Measurements from ENCODE around the gene CCDC171. TPM values are rescaled to one million over a fixed set of nuclear protein-coding genes. Genes with fewer than 3 reads are reported as not detected.

CCDC171 gene
- polyA plus RNA-seq, 1 donor from 2014 or later = 9.1 TPM

DNA sequence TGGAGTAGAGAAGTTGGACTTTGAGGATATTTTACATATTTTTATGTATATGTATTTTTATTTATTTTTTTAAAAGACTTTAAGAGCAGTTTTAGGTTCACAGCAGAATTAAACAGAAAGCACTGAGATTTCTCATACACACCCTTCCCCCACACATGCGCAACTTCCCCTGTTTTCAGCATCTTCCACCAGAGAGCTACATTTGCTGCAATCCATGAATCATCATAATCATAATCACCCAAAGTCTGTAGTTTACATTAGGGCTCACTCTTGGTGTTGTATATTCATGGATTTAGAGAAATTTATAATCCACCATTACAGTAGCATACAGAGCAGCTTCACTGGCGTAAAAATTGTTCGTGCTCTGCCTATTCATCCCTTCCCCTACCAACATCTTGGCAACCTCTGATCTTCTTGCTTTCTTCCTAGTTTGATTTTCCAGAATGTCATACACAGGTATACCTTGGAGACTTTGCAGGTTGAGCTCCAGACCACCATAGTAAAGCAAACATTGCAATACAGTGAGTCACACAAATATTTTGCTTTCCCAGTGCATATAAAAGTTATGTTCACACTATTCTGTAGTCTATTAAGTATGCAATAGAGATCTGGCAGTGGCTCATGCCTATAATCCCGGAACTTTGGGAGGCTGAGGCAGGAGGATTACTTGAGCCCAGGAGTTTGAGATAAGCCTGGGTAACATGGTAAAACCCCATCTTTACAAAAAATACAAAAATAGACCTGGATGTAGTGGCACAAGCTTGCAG is 9.6 kb upstream of the CCDC171 start:
- Histone ChIP-seq H3K36me3 (ENCODE audit: insufficient read depth, low read length) (no peaks in the 10 kb centered on the region), H3K79me2 (replicated peaks; ENCODE audit: insufficient read depth, low read length) (no peaks in the 10 kb centered on the region), H3K27ac (ENCODE audit: low read length) (no peak overlapping the region), H3K9me2 (ENCODE audit: insufficient read depth, low read length) (no peaks in the 10 kb centered on the region), H3K4me2 (ENCODE audit: low read length) (no peak overlapping the region), H3K9ac (ENCODE audit: low read length) (no peak overlapping the region), H3K27me3 (ENCODE audit: insufficient read depth, low read depth, low read length) (no peaks in the 10 kb centered on the region), H3F3A (ENCODE audit: insufficient read depth, low read length, poor library complexity, severe bottlenecking) (no peaks in the 10 kb centered on the region), H4K20me1 (ENCODE audit: insufficient read depth) (no peaks in the 10 kb centered on the region), H2AFZ (ENCODE audit: low read depth, low read length) (no peak overlapping the region), H3K4me3 (ENCODE audit: low read length) (no peak overlapping the region), H3K9me3 (ENCODE audit: low read length) (no peaks in the 10 kb centered on the region)
- TF ChIP-seq RAD21 (conservative IDR thresholded peaks at IDR 0.05) = no peak
- TF ChIP-seq POLR2AphosphoS5 (IDR thresholded peaks at IDR 0.05) = no peak
- no peak for TF ChIP-seq MXI1 (conservative IDR thresholded peaks at IDR 0.05; ENCODE audit: poor library complexity, severe bottlenecking)
- TF ChIP-seq, protein P1, sequence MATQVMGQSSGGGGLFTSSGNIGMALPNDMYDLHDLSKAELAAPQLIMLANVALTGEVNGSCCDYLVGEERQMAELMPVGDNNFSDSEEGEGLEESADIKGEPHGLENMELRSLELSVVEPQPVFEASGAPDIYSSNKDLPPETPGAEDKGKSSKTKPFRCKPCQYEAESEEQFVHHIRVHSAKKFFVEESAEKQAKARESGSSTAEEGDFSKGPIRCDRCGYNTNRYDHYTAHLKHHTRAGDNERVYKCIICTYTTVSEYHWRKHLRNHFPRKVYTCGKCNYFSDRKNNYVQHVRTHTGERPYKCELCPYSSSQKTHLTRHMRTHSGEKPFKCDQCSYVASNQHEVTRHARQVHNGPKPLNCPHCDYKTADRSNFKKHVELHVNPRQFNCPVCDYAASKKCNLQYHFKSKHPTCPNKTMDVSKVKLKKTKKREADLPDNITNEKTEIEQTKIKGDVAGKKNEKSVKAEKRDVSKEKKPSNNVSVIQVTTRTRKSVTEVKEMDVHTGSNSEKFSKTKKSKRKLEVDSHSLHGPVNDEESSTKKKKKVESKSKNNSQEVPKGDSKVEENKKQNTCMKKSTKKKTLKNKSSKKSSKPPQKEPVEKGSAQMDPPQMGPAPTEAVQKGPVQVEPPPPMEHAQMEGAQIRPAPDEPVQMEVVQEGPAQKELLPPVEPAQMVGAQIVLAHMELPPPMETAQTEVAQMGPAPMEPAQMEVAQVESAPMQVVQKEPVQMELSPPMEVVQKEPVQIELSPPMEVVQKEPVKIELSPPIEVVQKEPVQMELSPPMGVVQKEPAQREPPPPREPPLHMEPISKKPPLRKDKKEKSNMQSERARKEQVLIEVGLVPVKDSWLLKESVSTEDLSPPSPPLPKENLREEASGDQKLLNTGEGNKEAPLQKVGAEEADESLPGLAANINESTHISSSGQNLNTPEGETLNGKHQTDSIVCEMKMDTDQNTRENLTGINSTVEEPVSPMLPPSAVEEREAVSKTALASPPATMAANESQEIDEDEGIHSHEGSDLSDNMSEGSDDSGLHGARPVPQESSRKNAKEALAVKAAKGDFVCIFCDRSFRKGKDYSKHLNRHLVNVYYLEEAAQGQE (IDR thresholded peaks at IDR 0.05; ENCODE audit: borderline replicate concordance) = no peak
- no peak for TF ChIP-seq SMC3 (conservative IDR thresholded peaks at IDR 0.05; ENCODE audit: poor library complexity)
- no peak for TF ChIP-seq TAF1 (IDR thresholded peaks at IDR 0.05; ENCODE audit: low read depth)
- TF ChIP-seq EP300 (conservative IDR thresholded peaks at IDR 0.05; ENCODE audit: poor library complexity, severe bottlenecking) = no peak
- TF ChIP-seq EZH2 (IDR thresholded peaks at IDR 0.05; ENCODE audit: borderline replicate concordance, insufficient read depth, low read length, poor library complexity, severe bottlenecking) = no peak
- no peak for TF ChIP-seq CTCF (IDR thresholded peaks at IDR 0.05; ENCODE audit: poor library complexity, severe bottlenecking)

DNA sequence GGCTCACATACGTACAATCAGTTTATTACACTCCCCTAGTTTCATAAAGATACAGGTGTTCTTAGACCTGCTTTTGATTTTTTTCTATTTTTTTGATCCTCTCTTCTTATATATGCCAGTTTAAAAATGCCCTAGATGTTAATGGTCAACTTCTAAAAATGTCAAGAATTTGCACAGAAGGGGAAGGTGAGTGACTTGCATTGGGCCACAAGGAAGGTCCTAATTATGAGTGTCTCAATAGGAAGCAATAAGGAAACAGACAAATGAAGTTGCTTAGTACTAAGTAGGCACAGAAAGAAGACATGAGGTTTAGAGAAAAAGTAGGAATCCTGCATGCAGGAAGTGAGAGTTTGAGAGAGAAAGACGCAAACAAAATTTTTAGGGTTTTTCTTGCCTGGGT is 3.2 kb upstream of the CCDC171 start:
- no peak overlapping the region for H3K27ac ChIP-seq (ENCODE audit: low read length)
- H3K4me3 ChIP-seq (ENCODE audit: low read length) = no peak overlapping the region
- no peaks in the 10 kb centered on the region for H3K36me3 ChIP-seq (ENCODE audit: insufficient read depth, low read length)
- no peak overlapping the region for H3K4me2 ChIP-seq (ENCODE audit: low read length)
- H3F3A ChIP-seq (ENCODE audit: insufficient read depth, low read length, poor library complexity, severe bottlenecking) = peaks cover 12% of the 10 kb centered on the region
- no peaks in the 10 kb centered on the region for H3K9me3 ChIP-seq (ENCODE audit: low read length)
- no peak overlapping the region for H3K9ac ChIP-seq (ENCODE audit: low read length)
- H3K79me2 ChIP-seq (replicated peaks; ENCODE audit: insufficient read depth, low read length) = no peaks in the 10 kb centered on the region
- H2AFZ ChIP-seq (ENCODE audit: low read depth, low read length) = no peak overlapping the region
- no peaks in the 10 kb centered on the region for H3K27me3 ChIP-seq (ENCODE audit: insufficient read depth, low read depth, low read length)
- H4K20me1 ChIP-seq (ENCODE audit: insufficient read depth) = no peaks in the 10 kb centered on the region
- no peak for TF ChIP-seq TAF1 (IDR thresholded peaks at IDR 0.05; ENCODE audit: low read depth)
- no peak for TF ChIP-seq MXI1 (conservative IDR thresholded peaks at IDR 0.05; ENCODE audit: poor library complexity, severe bottlenecking)
- TF ChIP-seq, protein P1 (IDR thresholded peaks at IDR 0.05; ENCODE audit: borderline replicate concordance) = no peak
- TF ChIP-seq EZH2 (IDR thresholded peaks at IDR 0.05; ENCODE audit: borderline replicate concordance, insufficient read depth, low read length, poor library complexity, severe bottlenecking) = no peak
- TF ChIP-seq POLR2AphosphoS5 (IDR thresholded peaks at IDR 0.05) = no peak
- no peak for TF ChIP-seq EP300 (conservative IDR thresholded peaks at IDR 0.05; ENCODE audit: poor library complexity, severe bottlenecking)
- TF ChIP-seq RAD21 (conservative IDR thresholded peaks at IDR 0.05) = no peak
- TF ChIP-seq SMC3 (conservative IDR thresholded peaks at IDR 0.05; ENCODE audit: poor library complexity) = no peak
- no peak for TF ChIP-seq CTCF (IDR thresholded peaks at IDR 0.05; ENCODE audit: poor library complexity, severe bottlenecking)
- no peaks in the 10 kb centered on the region for H3K9me2 ChIP-seq (ENCODE audit: insufficient read depth, low read length)
